ENCODE measurements around the gene PACSIN2. TPM values are rescaled to one million over a fixed set of nuclear protein-coding genes. Genes with fewer than 3 reads are reported as not detected.

PACSIN2 gene
- total and polyA plus RNA-seq, 10 of the 15 experiments (the other 5 are each of a cell fraction or from before 2014, with no cell fraction given), result 0.93 to 78.7 (median 46.8) TPM

- no peak for TF ChIP-seq EED (IDR thresholded peaks at IDR 0.05; ENCODE audit: low read depth)
- TF ChIP-seq CHD1 (IDR thresholded peaks at IDR 0.05; ENCODE audit: low read depth, low read length), result no peak
- no peak for TF ChIP-seq CEBPZ (IDR thresholded peaks at IDR 0.05; ENCODE audit: low read depth, low read length)
- no peak for TF ChIP-seq CTCF (IDR thresholded peaks at IDR 0.05 in 2 of 3, conservative IDR thresholded peaks at IDR 0.05 in 1 of 3; ENCODE audit: control insufficient read depth in 2 of 3, extremely low read depth in 1 of 3, insufficient read depth in 1 of 3, low read depth in 3 of 3, low read length in 3 of 3)
- no peak for TF ChIP-seq BMI1 (IDR thresholded peaks at IDR 0.05; ENCODE audit: borderline replicate concordance)
- TF ChIP-seq ZZZ3 (IDR thresholded peaks at IDR 0.05; ENCODE audit: control insufficient read depth, insufficient read length, low read depth), result no peak
- no peak for TF ChIP-seq PAX5 (IDR thresholded peaks at IDR 0.05; ENCODE audit: borderline replicate concordance, low read depth, low read length)
- no peak for TF ChIP-seq BHLHE40 (IDR thresholded peaks at IDR 0.05; ENCODE audit: borderline replicate concordance in 1 of 2, low read depth in 2 of 2, low read length in 1 of 2)
- TF ChIP-seq ZBTB40 (IDR thresholded peaks at IDR 0.05; ENCODE audit: borderline replicate concordance), result no peak
- no peak for TF ChIP-seq SMAD5 (IDR thresholded peaks at IDR 0.05; ENCODE audit: low read depth)
Measured at GRCh38 chr22:43008509-43008908, 6.4 kb downstream of the PACSIN2 start (continued).

Measured in GM12878 (cell line).